ENCODE results near the gene TYRP1. TPM values are rescaled to one million over a fixed set of nuclear protein-coding genes. Genes with fewer than 3 reads are reported as not detected.
"Not testable (repeated sequence)": the region's sequence is repeated elsewhere in the genome, so short reads cannot be mapped to it uniquely, and the experiment has no call there.

TYRP1 gene, protein sequence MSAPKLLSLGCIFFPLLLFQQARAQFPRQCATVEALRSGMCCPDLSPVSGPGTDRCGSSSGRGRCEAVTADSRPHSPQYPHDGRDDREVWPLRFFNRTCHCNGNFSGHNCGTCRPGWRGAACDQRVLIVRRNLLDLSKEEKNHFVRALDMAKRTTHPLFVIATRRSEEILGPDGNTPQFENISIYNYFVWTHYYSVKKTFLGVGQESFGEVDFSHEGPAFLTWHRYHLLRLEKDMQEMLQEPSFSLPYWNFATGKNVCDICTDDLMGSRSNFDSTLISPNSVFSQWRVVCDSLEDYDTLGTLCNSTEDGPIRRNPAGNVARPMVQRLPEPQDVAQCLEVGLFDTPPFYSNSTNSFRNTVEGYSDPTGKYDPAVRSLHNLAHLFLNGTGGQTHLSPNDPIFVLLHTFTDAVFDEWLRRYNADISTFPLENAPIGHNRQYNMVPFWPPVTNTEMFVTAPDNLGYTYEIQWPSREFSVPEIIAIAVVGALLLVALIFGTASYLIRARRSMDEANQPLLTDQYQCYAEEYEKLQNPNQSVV
- 4.5 and 5.8 TPM in 2 replicates for total RNA-seq (2014; rRNA removed; shearing (Covaris generic))

DNA sequence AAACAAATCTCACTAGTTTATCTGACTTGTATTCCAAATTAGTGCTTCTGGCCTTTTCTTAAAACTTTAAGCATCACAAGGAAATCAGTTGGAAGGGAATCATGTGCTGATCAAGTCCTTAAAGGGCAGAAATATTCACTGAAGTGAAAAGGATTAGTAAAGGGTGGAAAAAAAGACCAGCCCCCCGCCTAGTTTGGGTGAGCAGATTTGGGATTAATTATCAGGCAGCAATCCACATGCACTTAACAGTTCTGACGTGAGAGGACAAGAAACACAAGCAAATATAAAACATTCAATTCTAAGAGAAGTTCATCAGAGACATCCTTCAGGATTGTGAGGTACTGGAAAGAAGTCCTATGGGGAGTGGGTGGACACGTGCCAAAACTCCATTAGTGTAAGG, at the start of gene TYRP1:
TYRP1 (plus strand) TSS at position 245 of the 400 bp plus-strand sequence. CDS start 612 bp downstream, outside the sequence.
- no peak for DNase-seq (ENCODE audit: low read depth)

DNA sequence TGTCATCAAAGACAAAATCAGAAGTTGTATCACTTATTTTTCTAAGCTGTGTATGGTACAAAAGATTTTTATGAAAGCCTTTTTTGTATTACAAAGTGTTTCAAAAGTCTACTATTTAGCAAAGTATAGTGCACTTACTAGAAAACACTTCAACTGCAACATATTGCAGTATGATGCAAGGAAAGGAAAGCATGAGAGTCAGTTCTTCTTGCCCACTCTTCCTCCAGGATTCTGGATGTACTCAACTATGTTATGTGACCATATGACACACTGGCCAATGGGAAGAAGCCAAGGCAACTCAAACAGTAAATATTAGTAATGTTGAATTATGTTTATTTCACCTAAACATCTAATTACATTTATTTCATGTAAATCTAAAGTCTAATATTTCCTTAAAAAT, 49.5 kb upstream of the TYRP1 start:
- DNase-seq (ENCODE audit: low read depth): no peak

DNA sequence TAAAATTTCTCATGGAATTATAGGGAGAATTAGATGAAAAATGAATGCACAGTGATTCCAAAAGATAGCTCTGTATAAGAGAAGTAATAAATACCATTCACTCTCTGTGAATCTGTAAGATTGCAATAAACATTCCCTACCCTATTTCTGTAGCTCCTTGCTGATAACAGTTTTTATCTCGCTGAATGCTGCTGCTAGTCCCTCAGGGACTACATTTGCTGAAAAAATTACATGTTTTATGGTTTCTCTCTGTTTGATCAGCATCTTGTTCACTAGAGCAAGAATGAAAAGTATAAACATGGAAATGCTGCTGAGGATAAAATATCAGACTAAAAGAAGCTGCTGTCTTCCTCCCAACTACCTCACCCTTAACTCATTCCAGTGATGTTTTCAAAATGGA, 44.3 kb upstream of the TYRP1 start:
- no peak for DNase-seq (ENCODE audit: low read depth)

DNA sequence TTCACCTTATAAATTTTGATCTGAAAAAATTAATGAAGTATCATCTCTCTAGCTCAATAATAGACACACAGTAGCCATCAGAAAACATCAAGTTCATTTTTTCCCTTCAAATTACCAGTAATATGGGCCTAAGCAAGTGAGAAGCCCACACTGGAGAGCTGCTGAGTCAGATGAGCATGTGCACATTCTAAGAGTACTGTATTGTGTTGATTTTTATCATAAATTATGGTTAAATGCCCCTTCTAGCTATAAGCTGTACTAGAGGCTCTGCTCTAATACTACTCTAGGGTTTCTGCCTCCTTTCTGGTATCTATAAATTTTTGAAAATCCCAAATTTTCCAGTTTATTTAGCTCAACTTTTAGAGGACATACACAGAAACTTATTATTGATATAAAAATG, 42.1 kb upstream of the TYRP1 start:
- no peak for DNase-seq (ENCODE audit: low read depth)

DNA sequence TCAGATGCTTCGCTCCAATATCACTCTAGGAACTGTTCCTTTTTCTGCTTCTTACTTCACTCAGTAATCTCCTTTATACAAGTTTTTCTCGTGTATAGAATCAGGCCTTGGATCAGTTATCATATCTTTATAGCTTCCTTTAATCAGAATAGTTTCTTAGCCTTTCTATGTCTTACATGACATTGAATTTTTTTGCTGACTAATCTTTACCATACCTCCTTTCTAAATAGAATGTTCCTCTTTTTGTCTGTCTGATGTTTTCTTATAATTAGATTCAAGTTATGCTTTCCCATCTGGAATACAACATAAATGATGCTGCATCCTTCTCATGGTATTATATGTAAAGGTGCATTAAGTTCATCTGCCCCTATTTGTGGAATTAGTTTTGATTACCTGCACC, 40.2 kb upstream of the TYRP1 start:
- no peak for DNase-seq (ENCODE audit: low read depth)

DNA sequence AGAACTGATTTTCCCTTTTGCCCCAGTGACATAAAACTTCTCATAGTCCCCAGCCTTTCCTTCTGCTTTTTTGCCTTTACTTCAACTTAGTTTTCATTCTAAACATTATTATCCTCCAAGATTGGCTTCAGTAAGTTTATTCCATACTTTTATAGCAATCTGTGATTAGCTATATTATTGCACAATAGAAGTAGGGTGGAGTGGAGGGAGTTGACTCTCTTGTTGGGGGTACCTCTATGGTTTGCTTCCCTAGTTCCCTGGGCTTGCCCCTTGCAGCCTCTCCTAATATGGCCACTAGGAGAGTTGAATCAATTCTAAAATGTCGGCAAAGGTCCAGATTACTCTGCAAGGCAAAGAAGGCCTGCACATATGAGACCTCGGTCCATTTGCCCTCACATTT, 36.4 kb upstream of the TYRP1 start:
- no peak for DNase-seq (ENCODE audit: low read depth)

DNA sequence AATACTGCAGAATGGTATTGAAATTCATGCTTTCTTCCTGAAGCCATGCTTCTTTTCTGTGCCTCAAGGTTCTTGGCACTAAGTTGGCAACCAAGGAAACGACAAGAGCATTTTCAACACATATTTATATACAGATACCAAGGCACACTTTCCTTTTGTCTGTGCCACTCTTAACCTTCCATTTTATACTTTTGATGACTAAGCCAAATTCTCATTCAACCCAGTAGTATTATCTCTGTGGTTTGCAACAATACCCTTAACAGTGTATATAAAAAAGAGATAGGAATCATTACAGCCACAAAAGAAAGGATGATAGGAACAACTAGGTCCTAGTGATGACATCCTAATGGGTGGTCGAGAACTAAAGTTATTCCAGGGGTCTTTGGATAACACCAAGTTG, 36.0 kb upstream of the TYRP1 start:
- DNase-seq (ENCODE audit: low read depth): no peak

DNA sequence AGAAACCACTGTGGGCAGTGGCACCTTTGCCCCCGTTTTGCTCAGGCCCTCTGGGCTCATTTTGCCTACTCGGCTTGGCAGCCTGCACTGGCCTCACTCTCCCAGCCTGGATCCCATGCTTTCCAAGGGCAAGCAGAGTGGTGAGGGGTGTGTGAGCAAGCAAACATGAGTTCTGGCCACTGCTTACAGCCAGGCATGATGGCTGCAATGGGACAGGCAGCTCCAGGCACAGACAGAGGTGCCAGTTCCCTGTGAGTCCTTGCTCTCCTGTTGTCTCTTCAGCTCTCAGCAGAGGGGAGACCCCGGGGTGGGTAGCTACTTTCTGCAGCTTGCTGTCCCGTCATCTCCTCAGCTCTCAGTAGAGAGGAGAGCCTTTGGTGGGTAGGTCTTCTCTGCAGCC, 35.2 kb upstream of the TYRP1 start:
- no peak for DNase-seq (ENCODE audit: low read depth)

DNA sequence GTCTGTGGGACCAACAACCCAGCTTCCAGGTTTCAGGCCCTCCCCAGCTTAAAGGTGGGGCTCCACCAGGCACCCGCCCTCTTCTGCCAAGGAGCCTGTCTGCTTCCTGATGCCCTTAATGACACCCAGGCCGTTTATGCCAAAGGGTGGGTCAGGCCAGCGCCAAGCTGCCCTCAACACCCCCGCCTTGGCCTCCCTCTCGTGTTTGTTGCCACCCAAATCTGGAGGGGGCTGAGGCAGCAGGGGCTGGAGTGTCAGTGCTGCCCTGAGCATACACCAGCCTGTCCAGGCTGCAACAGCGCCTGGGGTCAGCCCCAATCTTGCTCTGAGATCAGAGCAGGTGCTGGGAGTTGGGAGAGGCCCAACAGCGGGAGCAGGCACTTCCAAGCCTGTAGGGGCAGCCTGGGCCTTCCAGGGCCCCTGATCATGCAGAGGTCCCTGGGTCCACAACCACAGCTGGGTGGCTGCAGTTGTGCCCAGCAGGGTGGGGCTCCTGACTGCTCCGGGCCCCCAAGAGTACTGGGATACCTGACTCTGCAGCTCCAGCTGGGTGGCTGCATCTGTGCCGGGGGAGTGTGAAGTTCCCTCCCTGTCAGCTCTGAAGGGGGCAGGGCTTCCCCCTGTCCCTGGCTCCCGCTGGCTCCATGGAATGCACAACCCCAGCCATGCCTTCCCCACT, 34.5 kb upstream of the TYRP1 start:
- no peak for DNase-seq (ENCODE audit: low read depth)

DNA sequence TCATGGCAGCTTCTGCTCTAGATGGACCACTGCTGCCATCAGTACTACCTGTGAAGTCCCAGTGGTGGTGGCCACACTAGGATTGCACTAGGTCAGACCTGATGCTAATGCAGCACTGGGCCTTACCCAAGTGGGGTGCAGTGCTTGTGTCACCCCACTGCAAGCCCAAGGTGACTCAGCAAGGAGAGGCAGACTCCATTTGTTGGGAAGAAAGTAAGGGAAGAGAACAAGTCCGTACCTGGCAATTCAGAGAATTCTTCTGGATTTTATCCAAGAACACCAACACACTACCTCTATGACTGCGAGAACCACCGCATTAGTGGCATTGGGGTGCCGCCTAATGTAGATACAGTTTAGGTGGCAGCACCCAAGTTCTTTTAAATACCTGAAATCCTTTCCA, 34.0 kb upstream of the TYRP1 start:
- no peak for DNase-seq (ENCODE audit: low read depth)

DNA sequence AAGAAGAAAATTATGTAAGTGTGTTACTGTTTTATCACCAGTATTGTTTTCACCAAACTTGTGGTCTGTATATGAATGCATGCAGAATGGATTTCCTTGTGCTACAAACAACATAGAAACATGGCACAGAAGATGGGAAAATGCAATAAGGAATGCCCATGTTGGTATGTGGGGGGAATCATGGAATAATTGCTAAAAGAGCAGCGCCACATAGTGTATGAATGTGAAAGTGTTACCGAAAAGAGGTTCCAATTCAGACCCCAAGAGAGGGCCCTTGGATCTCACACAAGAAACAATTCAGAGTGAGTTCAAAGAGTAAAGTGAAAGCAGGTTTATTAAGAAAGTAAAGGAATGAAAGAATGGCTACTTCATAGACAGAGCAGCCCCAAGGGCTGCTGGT, 26.4 kb upstream of the TYRP1 start:
- peak; percentile 17 for DNase-seq (ENCODE audit: low read depth)

DNA sequence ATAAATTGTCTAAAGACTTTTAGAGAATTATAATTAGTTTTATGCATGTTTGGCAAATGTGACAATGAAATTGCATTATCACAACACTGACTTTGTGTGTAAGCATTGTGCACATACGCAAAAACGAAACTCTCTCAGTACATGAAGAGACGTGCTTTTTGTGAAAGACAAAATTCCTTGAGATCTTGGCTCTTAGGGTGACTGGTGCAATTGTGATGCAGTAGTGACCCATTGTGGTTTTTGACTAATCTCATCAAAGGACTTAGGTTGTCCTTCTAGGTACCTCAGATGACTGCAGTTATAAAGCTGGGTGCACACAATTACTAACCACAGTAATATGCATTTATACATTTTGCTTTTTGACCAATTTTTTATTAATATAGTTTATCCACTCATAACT, 25.3 kb upstream of the TYRP1 start:
- no peak for DNase-seq (ENCODE audit: low read depth)

DNA sequence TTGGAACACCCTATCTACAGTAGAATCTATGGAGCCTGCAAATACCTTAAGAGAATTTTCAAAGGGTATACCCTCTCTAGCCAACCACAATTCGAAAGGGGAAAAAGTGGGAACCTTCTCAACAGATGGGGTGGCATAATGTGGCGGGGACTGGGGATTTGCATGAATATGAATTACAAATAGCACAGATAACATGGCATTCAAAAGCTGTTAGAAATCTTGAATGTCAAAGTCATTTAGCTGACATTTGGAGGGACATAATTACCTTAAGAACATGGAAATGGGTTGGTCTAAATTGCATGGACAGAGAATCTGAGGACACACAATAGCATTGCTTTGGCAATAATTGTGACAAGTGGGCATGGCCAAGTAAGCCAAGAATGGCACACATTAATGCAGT, 23.2 kb upstream of the TYRP1 start:
- DNase-seq (ENCODE audit: low read depth): no peak

DNA sequence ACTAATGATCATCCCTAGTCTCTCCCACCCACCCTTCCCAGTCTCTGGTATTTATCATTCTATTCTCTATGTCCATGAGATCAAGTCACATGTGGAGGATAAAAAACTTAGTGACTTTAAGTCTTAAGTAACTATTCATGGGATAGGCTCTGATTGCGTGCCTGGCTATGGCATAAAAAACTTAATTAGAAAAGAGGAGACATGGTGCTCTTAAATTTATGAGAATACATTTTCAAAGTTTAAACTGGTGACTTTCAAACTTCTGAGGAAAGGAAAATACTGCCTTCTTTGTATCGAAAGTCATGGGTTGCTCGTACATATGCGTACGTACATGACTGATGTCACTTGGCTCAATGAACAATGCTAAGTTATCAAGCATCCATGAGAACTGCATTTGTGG, 18.2 kb upstream of the TYRP1 start:
- DNase-seq (ENCODE audit: low read depth): no peak

DNA sequence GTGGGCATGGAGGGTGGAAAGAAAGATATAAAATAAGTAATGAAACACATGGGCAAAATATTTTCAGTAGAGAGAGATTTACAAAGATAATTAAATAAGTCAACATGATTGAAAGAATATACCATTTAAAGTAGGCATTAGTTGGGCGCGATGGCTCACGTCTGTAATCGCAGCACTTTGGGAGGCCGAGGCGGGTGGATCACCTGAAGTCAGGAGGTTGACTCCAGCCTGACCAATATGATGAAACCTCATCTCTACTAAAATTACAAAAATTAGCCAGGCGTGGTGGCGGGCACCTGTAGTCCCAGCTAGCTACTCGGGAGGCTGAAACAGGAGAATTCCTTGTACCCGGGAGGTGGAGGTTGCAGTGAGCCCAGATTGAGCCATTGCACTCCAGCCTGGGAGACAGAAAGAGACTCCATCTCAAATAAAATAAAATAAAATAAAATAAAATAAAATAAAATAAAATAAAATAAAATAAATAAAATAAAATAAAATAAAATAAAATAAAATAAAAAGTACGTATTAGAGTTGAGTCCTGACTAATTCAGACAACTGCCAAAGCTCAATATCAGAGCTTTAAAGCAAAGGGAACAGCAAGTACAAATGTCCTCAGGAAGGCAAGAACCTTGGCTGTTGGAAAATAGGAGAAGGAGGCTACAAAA, 15.6 kb upstream of the TYRP1 start:
- DNase-seq (ENCODE audit: low read depth): not testable (repeated sequence)

DNA sequence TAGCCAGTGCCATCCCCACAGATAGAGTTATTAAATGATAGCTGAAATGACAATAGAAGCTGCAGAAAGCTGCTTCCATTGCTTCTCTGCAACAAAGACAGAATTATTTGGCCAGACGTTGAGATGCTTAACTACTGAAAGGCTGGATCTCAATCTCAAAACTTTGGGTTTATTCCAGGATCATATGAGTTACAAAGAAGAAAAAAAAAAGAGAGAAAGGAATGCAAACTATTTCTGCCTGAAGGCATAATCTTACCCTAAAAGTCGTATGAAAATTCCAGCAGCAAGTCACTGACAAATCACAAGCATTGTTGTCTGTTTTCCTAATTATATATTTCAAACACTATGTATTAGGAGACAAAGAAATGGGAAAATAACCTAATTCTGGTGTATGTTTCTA, 12.8 kb upstream of the TYRP1 start:
- DNase-seq (ENCODE audit: low read depth): peak; percentile 27

DNA sequence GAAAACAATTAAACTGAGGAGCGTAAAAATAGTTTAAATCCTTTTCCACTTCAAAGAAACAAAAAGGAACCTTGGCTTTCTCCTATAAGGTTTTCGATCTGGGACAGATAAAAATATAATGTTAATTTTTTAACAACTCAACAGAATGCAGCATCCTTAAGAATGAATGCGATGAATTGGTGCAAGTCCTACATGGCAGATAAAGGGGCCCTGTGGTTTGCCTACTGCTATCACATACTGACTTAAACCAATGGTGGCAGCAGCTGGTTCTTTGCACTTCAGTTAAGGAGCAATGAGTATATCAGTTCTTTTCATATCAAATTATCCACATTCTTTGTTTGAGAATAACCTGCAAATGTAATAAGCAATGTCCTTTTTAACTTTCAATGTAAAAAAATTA, 12.4 kb upstream of the TYRP1 start:
- DNase-seq (ENCODE audit: low read depth): no peak

DNA sequence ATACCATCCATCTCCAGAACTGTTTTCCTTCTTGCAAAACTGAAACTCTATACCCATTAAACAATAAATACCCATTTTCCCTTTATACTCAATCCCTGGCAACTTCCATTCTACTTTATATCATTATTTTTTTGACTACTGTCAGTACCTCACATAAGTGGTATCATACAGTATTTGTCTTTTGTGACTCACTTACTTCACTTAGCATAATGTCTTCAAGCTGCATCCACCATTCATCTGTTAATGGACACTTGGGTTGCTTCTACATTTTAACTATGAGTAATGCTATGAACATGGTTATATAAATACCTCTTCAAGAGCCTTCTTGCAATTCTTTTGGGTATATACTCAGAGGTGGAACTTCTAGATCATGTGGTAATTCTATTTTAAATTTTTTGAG, 11.6 kb upstream of the TYRP1 start:
- peak; percentile 56 for DNase-seq (ENCODE audit: low read depth)

DNA sequence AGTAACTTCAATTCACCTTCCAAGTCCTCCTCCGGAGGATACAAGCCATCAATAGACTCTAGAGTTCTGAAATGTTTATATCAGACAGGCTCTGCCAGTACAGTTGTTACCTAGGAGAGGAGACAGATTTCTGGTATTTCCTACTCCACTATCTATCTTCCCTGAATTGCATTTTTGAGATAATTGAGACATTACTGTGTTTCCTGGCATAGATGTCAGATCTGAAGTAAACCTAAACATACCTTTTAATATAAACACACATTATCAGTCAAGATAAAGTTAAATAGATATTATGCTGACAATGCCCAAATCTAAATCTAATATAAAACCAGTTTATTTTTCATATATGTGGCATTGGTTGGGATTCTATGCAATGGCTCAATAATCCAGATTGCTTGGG, 8.2 kb upstream of the TYRP1 start:
- DNase-seq (ENCODE audit: low read depth): no peak

DNA sequence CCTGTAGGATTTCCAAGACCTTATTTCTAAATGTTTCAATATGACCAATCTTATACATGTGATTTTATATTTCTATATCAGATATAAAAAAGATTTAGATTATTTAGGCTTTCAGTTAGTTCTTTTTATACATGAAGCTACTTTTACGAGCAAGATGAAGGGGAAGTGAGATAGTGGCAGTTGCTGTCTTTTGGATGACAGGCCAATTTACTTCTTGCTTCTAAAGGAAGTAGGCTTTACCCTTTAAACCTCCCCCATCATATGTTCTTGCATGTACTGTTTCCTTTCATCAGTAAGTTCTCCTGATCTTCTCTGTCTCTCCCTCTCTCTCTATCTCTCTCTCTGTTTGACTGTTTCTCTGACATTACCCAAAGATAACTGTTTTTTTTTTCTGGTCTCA, 4.0 kb upstream of the TYRP1 start:
- DNase-seq (ENCODE audit: low read depth): no peak

DNA sequence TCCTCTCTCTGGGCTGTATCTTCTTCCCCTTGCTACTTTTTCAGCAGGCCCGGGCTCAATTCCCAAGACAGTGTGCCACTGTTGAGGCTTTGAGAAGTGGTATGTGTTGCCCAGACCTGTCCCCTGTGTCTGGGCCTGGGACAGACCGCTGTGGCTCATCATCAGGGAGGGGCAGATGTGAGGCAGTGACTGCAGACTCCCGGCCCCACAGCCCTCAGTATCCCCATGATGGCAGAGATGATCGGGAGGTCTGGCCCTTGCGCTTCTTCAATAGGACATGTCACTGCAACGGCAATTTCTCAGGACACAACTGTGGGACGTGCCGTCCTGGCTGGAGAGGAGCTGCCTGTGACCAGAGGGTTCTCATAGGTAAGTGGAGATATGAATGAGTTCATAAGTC, 828 bp downstream of the TYRP1 start:
- DNase-seq (ENCODE audit: low read depth): no peak

DNA sequence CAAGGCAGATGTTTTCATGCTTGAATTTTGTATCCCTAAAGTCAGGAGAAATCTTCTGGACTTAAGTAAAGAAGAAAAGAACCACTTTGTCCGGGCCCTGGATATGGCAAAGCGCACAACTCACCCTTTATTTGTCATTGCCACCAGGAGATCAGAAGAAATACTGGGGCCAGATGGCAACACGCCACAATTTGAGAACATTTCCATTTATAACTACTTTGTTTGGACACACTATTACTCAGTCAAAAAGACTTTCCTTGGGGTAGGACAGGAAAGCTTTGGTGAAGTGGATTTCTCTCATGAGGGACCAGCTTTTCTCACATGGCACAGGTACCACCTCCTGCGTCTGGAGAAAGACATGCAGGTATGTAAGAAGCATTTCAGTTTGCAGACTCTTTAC, 2.3 kb downstream of the TYRP1 start:
- no peak for DNase-seq (ENCODE audit: low read depth)
